HG02610 (cell line): ENCODE measurements around the gene HNRNPA3.
"Not testable (repeated sequence)": the region's sequence is repeated elsewhere in the genome, so short reads cannot be mapped to it uniquely, and the experiment has no call there.

Experiments used
- ATAC-seq: cut with Tn5 transposase; IDR thresholded peaks from one replicate; pipeline ENCODE4 v1.9.1; 2021; ENCODE audit warnings: mild to moderate bottlenecking, moderate library complexity; ENCODE audit not compliant: unreplicated experiment

Gene HNRNPA3

DNA sequence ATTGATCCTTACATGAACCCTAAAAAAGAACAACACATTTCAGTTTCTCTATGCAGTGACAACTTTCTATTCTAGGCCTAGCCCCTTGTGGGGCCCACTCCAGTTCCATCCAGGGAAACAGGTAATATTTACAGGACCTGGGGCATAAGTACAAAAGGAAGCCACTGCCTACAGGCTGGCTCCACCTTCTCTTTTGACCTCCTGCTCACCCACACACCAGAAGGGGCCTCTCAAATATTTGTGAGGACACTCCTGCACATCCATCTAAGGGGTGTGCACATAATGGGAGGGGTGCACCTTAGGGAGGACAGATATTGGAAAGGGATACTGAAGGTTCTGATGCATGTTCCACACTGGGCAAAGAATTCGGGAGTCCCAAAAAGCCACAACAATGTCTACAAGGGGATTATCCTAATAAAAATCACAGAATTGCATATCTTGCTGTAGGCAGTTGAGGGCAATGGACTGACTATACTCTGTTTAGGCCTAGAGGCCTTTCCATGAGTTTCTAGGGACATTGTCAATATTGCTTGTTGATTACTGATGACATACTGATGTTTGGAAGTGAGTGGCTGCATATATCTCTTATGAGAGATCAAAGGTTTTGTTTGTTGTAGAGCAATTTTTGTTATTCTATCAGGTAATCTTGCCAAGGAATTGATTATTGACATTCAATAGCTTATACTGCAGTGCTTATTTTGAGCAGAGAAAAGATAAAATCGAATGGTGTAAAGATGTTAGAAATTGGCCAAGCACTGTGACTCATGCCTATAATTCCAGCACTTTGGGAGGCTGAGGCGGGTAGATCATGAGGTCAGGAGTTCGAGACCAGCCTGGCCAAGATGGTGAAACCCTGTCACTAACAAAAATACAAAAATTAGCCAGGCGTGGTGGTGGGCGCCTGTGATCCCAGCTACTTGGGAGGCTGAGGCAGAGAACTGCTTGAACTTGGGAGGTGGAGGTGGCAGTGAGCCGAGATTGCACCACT, 23.8 kb upstream of the HNRNPA3 start:
- no peak for ATAC-seq

DNA sequence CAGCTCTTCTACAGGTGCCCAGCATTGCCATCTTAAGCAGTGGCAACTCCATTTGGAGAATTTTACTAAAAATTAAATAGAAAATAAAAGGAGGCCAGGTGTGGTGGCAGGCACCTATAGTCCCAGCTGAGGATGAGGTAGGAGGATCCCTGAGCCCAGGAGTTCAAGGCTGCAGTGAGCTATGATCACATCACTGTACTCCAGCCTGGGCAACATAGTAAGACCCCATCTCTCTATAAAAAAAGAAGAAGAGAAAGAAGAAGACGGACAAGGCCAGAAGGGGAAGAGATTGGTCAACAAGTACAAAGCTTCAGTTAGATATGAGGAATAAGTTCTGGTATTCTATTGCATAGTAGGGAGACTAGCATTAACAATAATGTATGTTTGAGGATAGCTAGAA, 21.7 kb upstream of the HNRNPA3 start:
- ATAC-seq = no peak

DNA sequence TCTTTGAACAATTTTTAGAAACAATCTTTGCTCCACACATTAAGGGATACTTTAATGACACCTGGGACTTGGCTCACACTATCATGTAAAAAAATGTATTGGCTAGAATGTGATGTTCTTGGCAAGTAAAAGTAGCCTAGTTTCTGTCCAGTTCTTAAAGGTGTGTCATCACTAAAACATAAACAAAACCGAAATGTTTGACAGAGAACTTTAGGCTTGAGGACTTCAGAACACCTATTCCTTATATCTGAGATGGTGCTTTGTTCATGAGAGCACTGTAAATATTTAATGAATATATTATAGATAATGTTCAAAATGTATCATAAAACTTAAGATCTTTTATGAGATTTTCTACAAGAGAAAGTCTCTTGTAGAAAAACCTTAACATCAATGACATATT, 19.8 kb upstream of the HNRNPA3 start:
- no peak for ATAC-seq

DNA sequence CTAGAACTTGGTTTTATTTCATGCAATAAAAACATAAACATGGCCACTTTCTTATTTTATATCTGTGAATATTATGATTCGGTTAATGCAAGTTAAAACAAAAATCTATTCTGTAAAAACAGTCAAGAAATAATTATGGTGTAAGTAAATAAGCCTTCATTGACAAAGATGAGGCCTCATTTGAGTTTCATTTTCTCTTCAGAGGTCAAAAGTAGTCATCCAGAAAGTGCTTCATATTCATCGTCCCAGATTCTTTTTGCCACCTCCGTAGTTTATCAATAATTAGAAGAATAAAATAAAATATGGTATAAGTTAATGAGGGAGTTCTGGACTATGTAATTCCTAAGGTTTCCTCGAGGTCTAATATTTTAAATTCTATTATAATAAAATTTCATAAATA, 19.4 kb upstream of the HNRNPA3 start:
- ATAC-seq = peak; percentile 56

DNA sequence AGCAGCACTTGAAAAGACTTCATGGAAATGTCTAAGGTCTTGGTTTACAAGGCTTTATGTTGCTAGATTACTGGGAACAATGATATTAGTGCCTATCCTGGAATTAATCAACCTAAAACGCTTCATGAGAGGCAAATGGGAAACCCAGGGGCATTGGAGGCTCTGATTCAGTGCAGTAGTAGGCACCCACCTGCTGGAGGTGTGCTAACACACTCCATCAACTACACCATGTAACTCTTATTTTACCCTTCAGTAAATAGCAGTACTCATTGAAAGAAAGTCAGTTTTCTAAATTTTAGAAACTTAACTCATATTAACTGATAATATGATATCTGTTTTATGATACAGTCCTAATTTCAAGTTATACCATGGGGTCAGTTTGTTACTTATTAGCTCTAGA, 17.4 kb upstream of the HNRNPA3 start:
- no peak for ATAC-seq

DNA sequence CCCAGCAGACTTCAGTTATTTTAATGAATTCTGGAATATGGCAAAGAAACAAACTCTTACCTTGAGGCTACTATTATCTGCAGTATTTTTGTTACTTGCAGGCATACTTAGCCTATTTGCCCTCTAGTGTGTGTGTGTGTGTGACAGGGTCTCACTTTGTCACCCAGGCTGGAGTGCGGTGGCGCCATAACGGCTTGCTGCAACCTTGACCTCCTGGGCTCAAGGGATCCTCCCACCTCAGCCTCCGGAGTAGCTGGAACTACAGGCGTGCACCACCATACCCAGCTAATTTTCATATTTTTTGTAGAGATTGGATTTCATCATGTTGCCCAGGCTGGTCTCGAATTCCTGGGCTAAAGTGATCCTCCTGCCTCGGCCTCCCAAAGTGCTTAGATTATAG, 12.2 kb upstream of the HNRNPA3 start:
- not testable (repeated sequence) for ATAC-seq

DNA sequence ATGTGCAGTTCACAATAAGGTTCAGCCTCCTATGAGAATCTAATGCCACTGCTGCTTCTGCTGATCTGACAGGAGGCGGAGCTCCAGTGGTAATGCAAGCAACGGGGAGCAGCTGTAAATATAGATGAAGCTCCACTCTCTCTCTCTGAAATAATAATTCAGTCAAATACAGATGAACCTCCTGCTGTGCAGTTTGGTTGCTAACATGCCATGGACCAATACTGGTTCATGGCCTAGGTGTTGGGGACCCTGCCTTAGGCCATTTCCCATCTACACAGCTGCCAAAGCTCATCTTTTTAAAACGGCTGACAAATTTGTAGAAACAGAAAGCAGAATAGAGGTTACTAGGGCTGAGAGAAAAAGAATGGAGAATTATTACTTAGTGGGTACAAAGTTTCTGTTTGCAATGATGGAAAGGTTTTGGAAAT, 10.7 kb upstream of the HNRNPA3 start:
- ATAC-seq = no peak

DNA sequence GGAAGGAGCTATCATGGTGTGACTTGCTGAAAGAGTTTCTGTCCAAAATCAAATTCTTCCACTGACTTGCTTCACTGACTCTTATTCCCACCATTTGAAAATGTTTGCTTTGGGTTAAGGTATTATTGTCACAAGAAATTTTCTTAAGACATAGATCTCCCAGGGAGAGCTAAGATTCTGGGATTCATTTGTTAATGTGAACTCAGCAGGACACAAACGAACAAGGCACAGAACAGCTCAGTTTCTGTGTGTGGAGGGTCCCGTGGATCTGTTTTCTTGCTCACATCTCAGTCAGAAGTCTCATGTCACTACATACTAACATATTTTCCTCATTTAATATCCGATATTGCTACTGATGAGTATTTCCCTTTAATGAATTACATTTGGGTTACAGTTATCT, 8.2 kb upstream of the HNRNPA3 start:
- ATAC-seq = no peak

DNA sequence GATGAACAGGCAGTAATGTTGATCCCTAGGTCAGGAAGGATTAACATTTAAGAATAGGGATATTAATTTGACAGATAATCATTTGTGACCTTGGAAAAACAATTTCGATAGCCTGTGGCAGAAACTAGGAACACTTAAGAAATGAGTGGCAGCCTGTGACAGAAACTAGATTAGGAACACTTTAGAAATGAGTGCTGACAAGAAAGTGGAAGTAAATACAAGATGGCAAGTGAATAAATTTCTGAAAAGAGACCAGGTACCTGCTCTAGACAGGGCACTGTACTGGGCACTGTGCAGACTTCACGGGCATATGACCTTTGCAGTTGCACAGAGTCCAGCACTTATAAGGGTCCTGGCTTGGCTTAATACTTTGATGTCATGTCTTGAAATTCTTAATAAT, 5.5 kb upstream of the HNRNPA3 start:
- peak; percentile 81 for ATAC-seq

DNA sequence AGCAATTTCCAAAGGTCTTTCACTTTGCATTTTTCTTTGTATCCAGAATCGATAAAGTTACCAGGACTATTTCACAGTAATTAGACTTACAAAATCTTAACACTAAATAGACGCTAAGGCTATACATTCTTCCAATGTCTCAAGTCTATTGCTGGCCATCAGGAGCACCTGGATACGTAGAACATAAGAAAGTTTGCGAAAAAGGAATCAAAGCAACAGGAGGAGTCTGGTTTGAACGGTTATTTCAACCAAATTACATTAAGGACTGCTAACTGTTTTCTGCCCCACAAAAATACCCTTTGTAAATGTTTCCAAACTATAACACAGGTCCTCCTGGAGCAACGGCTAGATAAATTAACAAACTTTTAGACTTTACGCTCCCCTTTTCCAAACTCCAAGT, 1.4 kb upstream of the HNRNPA3 start:
- ATAC-seq = no peak

DNA sequence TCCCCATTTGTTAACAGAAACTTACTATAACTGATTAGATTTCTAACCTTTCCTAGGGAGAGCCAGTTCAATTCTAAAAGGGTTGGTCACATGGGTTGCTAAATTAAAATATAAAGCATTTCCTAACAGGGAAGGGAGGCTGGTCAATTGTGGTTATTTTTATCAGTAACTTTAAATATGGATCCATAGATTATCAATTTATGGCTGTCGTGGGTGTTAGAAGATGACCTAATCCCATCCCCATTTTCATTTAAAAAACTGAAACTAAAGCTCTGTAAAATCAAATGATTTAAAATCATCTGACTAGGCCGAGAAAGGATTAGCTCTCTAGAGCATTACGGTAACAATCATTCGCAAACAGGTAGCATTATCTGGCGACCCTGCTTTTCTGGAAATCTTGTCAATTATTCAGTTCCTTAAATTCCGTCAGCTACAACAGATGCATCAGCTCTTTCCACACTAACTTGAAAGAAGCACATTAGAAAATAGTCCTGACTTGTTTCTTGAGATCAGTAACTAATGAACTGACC, 953 bp upstream of the HNRNPA3 start:
- ATAC-seq = no peak

DNA sequence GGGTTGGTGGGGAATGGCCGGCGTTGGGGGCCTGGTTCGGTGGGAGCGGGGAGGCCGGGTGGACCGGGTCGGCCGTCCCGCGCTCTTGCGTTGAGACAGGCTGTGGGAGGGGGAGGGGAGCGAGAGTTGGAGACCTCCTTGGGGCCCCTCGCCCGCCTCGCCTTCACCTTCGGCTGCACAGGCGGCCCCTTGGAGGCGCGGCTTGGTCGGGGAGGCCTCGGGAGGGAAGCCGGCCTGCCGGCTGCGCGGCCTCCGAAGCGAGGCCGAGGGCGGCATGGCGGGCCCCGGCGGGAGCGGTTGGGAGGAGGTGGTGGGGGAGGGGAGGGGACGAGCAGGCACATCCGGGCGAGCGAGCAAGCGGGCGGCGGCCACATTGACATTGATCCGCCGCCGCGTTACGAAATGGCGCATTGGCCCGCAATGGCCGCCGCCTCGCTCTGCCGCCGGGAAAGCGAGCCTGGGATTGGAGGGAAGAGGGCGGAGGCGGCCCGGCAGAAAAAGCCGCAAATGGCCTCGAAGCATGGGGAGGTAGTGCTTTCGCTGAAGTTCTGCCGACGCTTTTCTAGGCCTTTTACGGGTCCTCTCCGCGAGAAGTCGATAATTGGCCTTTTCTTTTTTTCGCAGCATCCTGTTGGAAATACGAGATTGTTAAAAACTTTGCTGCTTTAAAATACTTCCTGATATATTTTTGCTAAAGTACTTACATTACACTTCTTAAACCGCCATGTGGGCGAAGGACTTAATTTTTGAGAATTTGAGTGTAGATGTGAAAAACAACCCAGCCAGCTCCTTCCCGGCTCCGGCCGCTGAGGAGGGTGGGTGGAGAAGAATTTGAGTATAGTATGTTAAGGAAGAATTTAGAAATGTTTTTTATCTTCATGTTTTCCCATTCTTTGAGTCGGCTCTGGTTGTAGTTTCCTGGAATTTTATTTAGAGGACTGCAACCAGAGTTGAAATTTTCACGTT, 580 bp downstream of the HNRNPA3 start:
- ATAC-seq = peak; percentile 56

DNA sequence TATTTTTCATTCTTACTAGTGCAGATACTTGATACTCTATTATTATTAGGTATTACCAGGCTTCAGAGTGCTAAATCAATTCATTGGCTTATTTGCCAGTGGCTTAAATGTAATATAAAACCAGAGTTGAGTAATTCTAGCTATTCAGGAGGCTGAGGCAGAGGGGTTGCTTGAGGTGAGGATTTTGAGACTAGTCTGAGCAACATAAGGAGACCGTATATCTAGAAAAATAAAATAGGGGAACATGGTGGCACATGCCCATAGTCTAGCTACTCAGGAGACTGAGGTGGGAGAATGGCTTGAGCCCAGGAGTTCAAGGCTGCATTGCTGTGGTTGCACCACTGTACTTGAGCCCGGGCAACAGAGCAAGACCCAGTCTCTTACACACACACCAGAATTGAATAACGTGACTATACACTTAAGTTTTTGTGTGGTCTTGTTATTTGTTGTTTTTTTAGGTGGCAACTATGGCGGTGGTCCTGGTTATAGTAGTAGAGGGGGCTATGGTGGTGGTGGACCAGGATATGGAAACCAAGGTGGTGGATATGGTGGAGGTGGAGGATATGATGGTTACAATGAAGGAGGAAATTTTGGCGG, 4.8 kb downstream of the HNRNPA3 start:
- ATAC-seq = no peak

DNA sequence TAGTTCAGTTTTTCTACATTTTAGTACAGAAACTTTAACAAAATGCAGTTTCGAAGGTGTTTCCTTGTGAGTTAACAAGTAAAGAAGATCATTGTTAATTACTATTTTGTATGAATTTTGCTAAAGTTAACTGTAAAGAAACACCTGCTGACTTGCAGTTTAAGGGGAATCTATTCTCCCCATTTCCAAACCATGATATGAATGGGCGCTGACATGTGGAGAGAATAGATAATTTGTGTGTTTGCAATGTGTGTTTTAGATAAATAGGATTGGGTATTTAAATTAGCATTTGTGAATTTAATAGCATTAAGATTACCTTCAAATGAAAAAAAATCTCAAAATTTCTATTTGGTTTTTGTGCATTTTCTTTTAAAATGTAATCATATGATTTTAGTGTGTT, 7.2 kb downstream of the HNRNPA3 start:
- ATAC-seq = not testable (repeated sequence)

DNA sequence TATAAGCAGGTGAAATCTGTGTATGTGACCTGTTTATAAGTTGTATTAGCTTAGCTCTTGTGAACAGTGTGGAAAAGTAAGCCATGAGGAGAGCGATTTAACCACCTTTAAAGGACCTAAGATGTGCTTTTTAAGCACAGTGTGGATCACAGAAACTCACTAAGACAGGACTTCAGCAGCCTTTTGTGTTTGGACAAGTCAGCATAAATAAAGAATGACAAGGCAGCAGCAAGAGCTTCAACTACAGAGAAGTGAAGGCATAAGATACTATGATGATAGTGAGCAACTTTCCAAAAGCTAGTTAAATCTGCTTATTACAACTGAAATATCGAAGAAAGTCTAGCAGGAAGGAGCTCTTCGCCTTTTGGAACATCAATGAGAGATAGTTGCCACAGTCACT, 8.9 kb downstream of the HNRNPA3 start:
- ATAC-seq = no peak

DNA sequence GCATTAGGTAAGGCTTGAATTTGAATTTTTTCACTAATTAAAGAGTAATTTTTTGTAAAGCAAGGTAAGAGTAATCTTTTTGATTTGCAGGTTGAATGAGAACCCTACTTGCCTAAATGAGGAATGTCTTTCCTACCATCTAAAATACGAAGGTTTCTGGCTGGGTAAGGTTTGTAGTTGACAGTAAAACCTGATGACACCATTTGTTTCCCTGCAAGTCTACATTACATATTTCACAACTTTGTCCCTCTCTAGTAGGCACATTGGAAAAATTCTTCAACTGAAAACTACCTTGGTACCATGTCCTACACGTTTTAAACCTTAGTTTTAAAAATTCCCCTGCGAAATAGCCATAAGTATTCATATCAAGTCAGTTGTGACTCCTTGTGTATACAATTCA, 9.4 kb downstream of the HNRNPA3 start:
- ATAC-seq = no peak

DNA sequence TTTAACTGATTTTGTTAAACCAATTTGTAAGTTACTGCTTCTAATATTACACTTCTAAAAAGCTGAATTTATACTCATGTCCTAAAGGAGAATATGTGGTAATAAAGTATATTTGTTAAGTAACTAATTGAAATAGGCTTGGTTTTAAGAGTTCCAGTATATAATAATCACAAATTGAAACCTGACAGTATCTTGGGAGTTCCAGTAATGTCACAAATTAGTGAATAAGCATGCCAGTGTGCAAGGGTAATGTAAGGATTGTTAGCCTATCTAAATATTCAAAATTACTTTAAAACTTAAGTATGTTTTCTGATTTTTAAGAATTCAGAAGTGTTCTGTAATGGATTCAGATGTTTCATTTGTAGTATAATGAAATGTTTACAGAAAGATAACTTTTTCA, 10.8 kb downstream of the HNRNPA3 start:
- not testable (repeated sequence) for ATAC-seq

DNA sequence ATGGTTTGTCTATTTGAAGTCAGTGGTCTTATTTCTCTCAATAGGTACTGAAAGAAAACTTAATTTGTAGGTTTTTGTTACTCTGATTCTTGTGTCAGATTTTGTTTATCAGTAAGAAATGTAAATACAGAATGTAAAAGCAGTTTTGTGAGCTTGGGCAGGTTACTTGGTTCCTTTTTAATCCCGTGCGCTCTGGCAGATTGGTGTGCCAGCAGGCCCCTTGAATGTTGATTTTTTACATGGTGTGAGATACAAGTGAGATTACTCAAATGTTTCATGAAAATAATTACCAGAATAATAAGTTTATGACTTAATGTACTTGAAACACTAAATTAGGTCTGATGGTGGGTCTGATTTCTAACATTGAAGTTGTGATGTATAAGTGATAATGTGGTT, 13.4 kb downstream of the HNRNPA3 start:
- no peak for ATAC-seq

DNA sequence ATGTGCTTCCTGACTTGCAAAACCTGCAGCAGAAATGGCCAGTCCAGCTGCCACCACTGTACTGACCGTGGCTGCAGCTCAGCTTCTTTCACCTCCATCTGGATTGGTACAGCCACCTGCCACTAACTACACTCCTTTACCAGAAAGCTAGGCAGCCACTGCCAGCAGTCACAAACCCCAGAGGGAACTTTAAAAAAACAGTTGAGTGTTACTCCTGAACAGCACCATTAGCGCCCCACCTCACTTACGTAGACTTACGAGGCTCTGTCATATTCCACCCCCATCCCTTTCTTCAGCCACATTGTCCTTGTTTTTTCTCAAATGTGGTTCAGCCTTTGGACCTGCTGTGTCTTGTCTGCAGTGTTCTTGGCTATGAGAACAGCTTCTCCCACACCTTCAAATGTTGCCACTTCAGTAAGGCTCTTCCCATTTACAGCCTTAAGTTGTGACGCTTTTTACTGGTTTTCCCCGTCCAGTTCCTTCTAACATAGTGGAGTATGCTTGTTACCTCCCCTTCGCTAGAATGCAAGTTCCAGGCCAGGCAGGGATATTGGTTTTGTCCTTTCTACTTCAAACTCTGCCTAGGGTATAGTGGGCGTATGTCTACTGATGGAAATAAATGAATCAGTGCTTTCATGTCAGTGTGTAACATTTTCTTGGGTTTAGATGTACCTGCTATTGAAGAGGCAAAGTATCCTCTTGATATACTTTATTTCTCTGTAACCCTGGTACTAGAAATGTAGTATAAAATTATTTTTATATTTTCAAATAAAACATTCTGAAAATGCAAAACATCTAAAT, 17.0 kb downstream of the HNRNPA3 start:
- no peak for ATAC-seq

DNA sequence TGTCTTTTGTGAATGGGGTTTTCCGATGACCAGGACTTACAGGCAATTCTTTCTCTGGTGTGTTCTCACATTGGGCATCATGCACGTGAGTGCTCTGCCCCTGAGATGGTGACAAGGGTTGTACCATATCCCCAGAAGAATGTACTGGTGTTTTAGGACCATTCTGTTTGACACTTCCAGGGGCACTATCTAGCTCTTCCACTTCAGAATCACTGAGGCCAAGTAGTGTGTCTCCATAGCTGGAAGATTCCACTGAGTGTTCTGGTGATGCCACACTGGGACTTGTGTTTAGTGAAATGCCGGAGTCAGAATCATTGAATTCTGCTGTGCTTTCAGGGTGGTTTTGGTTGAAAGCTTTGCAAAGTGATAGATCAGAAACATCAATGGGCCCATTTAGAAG, 18.7 kb downstream of the HNRNPA3 start:
- ATAC-seq = no peak
